Measurements from ENCODE around the gene MTCL3.

DNA sequence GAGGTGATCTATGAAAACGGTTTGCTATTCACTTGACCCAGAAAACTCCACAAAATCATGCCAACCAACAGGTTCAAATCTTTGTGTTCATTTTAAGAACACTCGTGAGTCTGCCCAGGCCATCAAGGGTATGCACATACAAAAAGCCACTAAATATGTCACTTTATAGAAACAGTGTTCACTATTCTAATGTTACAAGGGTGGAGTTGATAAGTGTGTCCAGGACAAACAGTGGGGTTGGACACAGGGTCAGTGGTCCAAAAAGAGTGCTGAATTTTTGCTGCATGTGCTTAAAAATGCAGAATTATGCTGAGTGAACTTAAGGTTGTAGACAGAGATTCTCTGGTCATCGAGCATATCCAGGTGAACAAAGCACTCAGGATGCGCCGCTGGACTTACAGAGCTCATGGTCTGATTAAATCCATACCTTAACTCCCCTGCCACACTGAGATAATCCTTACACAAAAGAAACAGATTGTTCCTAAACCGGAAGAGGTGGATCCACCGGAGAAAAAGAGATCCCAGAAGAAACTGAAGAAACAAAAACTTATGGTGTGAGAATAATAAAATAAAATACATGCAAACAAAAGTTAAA lies 83.4 kb downstream of the MTCL3 start:
- TF ChIP-seq, protein P1, sequence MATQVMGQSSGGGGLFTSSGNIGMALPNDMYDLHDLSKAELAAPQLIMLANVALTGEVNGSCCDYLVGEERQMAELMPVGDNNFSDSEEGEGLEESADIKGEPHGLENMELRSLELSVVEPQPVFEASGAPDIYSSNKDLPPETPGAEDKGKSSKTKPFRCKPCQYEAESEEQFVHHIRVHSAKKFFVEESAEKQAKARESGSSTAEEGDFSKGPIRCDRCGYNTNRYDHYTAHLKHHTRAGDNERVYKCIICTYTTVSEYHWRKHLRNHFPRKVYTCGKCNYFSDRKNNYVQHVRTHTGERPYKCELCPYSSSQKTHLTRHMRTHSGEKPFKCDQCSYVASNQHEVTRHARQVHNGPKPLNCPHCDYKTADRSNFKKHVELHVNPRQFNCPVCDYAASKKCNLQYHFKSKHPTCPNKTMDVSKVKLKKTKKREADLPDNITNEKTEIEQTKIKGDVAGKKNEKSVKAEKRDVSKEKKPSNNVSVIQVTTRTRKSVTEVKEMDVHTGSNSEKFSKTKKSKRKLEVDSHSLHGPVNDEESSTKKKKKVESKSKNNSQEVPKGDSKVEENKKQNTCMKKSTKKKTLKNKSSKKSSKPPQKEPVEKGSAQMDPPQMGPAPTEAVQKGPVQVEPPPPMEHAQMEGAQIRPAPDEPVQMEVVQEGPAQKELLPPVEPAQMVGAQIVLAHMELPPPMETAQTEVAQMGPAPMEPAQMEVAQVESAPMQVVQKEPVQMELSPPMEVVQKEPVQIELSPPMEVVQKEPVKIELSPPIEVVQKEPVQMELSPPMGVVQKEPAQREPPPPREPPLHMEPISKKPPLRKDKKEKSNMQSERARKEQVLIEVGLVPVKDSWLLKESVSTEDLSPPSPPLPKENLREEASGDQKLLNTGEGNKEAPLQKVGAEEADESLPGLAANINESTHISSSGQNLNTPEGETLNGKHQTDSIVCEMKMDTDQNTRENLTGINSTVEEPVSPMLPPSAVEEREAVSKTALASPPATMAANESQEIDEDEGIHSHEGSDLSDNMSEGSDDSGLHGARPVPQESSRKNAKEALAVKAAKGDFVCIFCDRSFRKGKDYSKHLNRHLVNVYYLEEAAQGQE (IDR thresholded peaks at IDR 0.05; ENCODE audit: low read depth): no peak
- TF ChIP-seq EZH2 (IDR thresholded peaks at IDR 0.05) (no peak), POLR2A (IDR thresholded peaks at IDR 0.05; ENCODE audit: borderline replicate concordance, extremely low read depth, insufficient read depth, insufficient read length) (no peak), ELF1 (IDR thresholded peaks at IDR 0.05; ENCODE audit: borderline replicate concordance, low read depth) (no peak), JUND (IDR thresholded peaks at IDR 0.05) (no peak), ZFX (IDR thresholded peaks at IDR 0.05) (no peak), FOSL1 (IDR thresholded peaks at IDR 0.05; ENCODE audit: low read depth) (no peak)
- TF ChIP-seq, protein P2, sequence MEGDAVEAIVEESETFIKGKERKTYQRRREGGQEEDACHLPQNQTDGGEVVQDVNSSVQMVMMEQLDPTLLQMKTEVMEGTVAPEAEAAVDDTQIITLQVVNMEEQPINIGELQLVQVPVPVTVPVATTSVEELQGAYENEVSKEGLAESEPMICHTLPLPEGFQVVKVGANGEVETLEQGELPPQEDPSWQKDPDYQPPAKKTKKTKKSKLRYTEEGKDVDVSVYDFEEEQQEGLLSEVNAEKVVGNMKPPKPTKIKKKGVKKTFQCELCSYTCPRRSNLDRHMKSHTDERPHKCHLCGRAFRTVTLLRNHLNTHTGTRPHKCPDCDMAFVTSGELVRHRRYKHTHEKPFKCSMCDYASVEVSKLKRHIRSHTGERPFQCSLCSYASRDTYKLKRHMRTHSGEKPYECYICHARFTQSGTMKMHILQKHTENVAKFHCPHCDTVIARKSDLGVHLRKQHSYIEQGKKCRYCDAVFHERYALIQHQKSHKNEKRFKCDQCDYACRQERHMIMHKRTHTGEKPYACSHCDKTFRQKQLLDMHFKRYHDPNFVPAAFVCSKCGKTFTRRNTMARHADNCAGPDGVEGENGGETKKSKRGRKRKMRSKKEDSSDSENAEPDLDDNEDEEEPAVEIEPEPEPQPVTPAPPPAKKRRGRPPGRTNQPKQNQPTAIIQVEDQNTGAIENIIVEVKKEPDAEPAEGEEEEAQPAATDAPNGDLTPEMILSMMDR (IDR thresholded peaks at IDR 0.05 in 2 of 3, conservative IDR thresholded peaks at IDR 0.05 in 1 of 3; ENCODE audit: borderline replicate concordance in 1 of 3, insufficient read depth in 1 of 3, low read depth in 2 of 3, low read length in 2 of 3): no peak
- TF ChIP-seq, protein P3, sequence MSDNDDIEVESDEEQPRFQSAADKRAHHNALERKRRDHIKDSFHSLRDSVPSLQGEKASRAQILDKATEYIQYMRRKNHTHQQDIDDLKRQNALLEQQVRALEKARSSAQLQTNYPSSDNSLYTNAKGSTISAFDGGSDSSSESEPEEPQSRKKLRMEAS (IDR thresholded peaks at IDR 0.05): no peak
